ENCODE data around the gene FAM241B.

DNA sequence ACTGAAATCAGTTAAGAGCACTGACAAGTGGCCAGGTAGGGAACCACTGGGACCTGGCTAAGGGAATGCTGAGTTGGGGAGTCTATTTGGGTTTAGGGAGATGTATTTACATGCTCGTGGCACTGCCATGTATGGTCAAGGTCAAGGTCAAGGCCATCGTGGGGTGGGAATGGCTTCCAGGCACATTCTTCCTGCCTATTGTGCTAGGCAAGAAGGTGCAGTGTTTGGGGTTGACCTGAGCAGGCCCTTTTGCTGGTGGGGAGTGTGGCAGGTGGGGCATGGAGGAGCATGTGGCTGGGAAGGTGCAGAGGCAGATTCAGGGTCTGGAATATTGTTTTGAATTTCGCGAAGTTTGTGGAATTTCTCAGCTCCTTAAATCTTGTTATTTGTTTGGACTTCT, 17.8 kb downstream of the FAM241B start:
- TF ChIP-seq, protein P1, sequence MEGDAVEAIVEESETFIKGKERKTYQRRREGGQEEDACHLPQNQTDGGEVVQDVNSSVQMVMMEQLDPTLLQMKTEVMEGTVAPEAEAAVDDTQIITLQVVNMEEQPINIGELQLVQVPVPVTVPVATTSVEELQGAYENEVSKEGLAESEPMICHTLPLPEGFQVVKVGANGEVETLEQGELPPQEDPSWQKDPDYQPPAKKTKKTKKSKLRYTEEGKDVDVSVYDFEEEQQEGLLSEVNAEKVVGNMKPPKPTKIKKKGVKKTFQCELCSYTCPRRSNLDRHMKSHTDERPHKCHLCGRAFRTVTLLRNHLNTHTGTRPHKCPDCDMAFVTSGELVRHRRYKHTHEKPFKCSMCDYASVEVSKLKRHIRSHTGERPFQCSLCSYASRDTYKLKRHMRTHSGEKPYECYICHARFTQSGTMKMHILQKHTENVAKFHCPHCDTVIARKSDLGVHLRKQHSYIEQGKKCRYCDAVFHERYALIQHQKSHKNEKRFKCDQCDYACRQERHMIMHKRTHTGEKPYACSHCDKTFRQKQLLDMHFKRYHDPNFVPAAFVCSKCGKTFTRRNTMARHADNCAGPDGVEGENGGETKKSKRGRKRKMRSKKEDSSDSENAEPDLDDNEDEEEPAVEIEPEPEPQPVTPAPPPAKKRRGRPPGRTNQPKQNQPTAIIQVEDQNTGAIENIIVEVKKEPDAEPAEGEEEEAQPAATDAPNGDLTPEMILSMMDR (IDR thresholded peaks at IDR 0.05; ENCODE audit: low read length), result no peak
- TF ChIP-seq EZH2phosphoT487 (IDR thresholded peaks at IDR 0.05; ENCODE audit: low read length), result no peak

Measured in MM.1S (cell line).